Endodermal cell (in vitro differentiated cells): ENCODE data around the gene MTF1. TPM values are rescaled to one million over a fixed set of nuclear protein-coding genes. Genes with fewer than 3 reads are reported as not detected.

Experiments
- DNase-seq: peaks from one replicate; pipeline ENCODE4 v3.0.0-alpha.2; 2017
- H3K27ac ChIP-seq: 2 replicates; pipeline ENCODE4 v1.5.1; 2013; ENCODE audit warnings: mild to moderate bottlenecking, low read depth, low read length, moderate library complexity
- H3K27me3 ChIP-seq: 2 replicates; pipeline ENCODE4 v1.6.1; 2013; ENCODE audit warnings: mild to moderate bottlenecking, low read length, moderate library complexity; ENCODE audit not compliant: insufficient read depth, control insufficient read depth, poor library complexity, severe bottlenecking
- H3K36me3 ChIP-seq: 2 replicates; pipeline ENCODE4 v1.7.0; 2013; ENCODE audit warnings: mild to moderate bottlenecking, low read length, moderate library complexity; ENCODE audit not compliant: control insufficient read depth, insufficient read depth
- H3K4me1 ChIP-seq: one replicate; pipeline ENCODE4 v1.7.0; 2013; ENCODE audit warnings: low read length; ENCODE audit not compliant: control insufficient read depth, insufficient read depth
- H3K4me3 ChIP-seq: 2 replicates; pipeline ENCODE4 v1.5.1; 2013; ENCODE audit warnings: mild to moderate bottlenecking, low read length, moderate library complexity
- H3K9ac ChIP-seq: 2 replicates; pipeline ENCODE4 v1.6.1; 2013; ENCODE audit warnings: mild to moderate bottlenecking, low read length, moderate library complexity; ENCODE audit not compliant: poor library complexity, severe bottlenecking; ENCODE audit errors: extremely low read depth
- H3K9me3 ChIP-seq: 2 replicates; pipeline ENCODE4 v1.6.1; 2013; ENCODE audit warnings: mild to moderate bottlenecking, low read length, moderate library complexity; ENCODE audit not compliant: control insufficient read depth
- H3K27ac Mint-ChIP-seq: 2 replicates; pipeline ENCODE4 v1.8.0; 2020; ENCODE audit warnings: mixed read lengths
- H3K27me3 Mint-ChIP-seq: 2 replicates; pipeline ENCODE4 v1.8.0; 2021; ENCODE audit warnings: mild to moderate bottlenecking, mixed read lengths; ENCODE audit not compliant: insufficient read depth
- H3K36me3 Mint-ChIP-seq: 2 replicates; pipeline ENCODE4 v1.8.0; 2020; ENCODE audit warnings: low read depth, mixed read lengths
- H3K4me1 Mint-ChIP-seq: 2 replicates; pipeline ENCODE4 v1.8.0; 2020; ENCODE audit warnings: mixed read lengths
- H3K4me3 Mint-ChIP-seq: 2 replicates; pipeline ENCODE4 v1.8.0; 2020; ENCODE audit warnings: mild to moderate bottlenecking, moderate library complexity, mixed read lengths
- H3K9me3 Mint-ChIP-seq: 2 replicates; pipeline ENCODE4 v1.8.0; 2020; ENCODE audit warnings: mild to moderate bottlenecking, mixed read lengths
- CTCF ChIP-seq: fragments of 200-600 bp; sonication (generic); conservative IDR thresholded peaks from 2 replicates; pipeline ENCODE4 v1.5.0; 2021; ENCODE audit warnings: antibody characterized with exemption, mild to moderate bottlenecking
- WGBS, 2 experiments: methylation state at CpG; one replicate each; pipeline versions ENCODE4 v1.1.5 to v1.1.7; 2013; ENCODE audit warnings: missing lambda C conversion rate in 2 of 2, mixed read lengths in 1 of 2; ENCODE audit not compliant: insufficient coverage in 1 of 2, insufficient read length in 1 of 2; 5-methylcytosine and 5-hydroxymethylcytosine counted together
- total RNA-seq, 2 donors: library from RNA; stranded (reverse); fragmentation: NEBNext Ultra II Directional in 1 of 2; extraction: Animal tissue kit (Norgen Biotek cat#: 25700) in 1 of 2; gene quantifications; 2 replicates in 1 of 2; 3 replicates in 1 of 2; pipeline ENCODE4 v1.2.1, GENCODE V29; 2021

MTF1 gene
- total RNA-seq, 2 donors from 2014 or later = 16.6 to 17.1 TPM

GRCh38 chr1:37884145-37884544, 24.8 kb upstream of the MTF1 start:
- Histone ChIP-seq H3K4me1 (peaks cover 5% of the 10 kb centered on the region), H3K27ac (no peak overlapping the region), H3K4me3 (no peak overlapping the region), H3K9me3 (no peaks in the 10 kb centered on the region), H3K36me3 (peaks cover 37% of the 10 kb centered on the region), H3K27me3 (no peaks in the 10 kb centered on the region), H3K9ac (no peak overlapping the region)
- DNase-seq = no peak
- no peak overlapping the region for H3K4me3 Mint-ChIP-seq
- peaks cover 2% of the 10 kb centered on the region for H3K4me1 Mint-ChIP-seq
- H3K36me3 Mint-ChIP-seq = peaks cover 46% of the 10 kb centered on the region
- TF ChIP-seq CTCF = no peak
- 88 to 92% methylated on average over 1 to 3 of the region's 3 CpGs for WGBS, 2 experiments
- H3K27ac Mint-ChIP-seq = no peak overlapping the region
- no peaks in the 10 kb centered on the region for H3K27me3 Mint-ChIP-seq
- no peaks in the 10 kb centered on the region for H3K9me3 Mint-ChIP-seq

GRCh38 chr1:37883671-37884070, 24.3 kb upstream of the MTF1 start:
- Histone ChIP-seq H3K27me3 (no peaks in the 10 kb centered on the region), H3K9ac (no peak overlapping the region), H3K9me3 (no peaks in the 10 kb centered on the region), H3K36me3 (peaks cover 37% of the 10 kb centered on the region), H3K27ac (no peak overlapping the region), H3K4me1 (peaks cover 5% of the 10 kb centered on the region), H3K4me3 (no peak overlapping the region)
- no peak overlapping the region for H3K27ac Mint-ChIP-seq
- WGBS, 2 experiments = 84 to 89% methylated on average over 3 to 5 of the region's 5 CpGs
- no peak for TF ChIP-seq CTCF
- no peak for DNase-seq
- no peak overlapping the region for H3K4me3 Mint-ChIP-seq
- peaks cover 45% of the 10 kb centered on the region for H3K36me3 Mint-ChIP-seq
- H3K9me3 Mint-ChIP-seq = no peaks in the 10 kb centered on the region
- no peaks in the 10 kb centered on the region for H3K27me3 Mint-ChIP-seq
- H3K4me1 Mint-ChIP-seq = peaks cover 2% of the 10 kb centered on the region

- Histone ChIP-seq H3K27ac (no peak overlapping the region), H3K9ac (no peak overlapping the region), H3K4me3 (no peak overlapping the region), H3K4me1 (peaks cover 5% of the 10 kb centered on the region), H3K27me3 (no peaks in the 10 kb centered on the region), H3K36me3 (peaks cover 32% of the 10 kb centered on the region), H3K9me3 (no peaks in the 10 kb centered on the region)
- no peak overlapping the region for H3K4me3 Mint-ChIP-seq
- WGBS, 2 experiments = 85 to 97% methylated on average over 3 to 4 of the region's 4 CpGs
- H3K4me1 Mint-ChIP-seq = peaks cover 2% of the 10 kb centered on the region
- no peak overlapping the region for H3K27ac Mint-ChIP-seq
- DNase-seq = no peak
- peaks cover 29% of the 10 kb centered on the region for H3K36me3 Mint-ChIP-seq
- no peaks in the 10 kb centered on the region for H3K9me3 Mint-ChIP-seq
- H3K27me3 Mint-ChIP-seq = no peaks in the 10 kb centered on the region
- no peak for TF ChIP-seq CTCF
Measured at GRCh38 chr1:37879865-37880264, 20.5 kb upstream of the MTF1 start.
